Activated CD4-positive, alpha-beta T cell treated with anti-CD3 and anti-CD28 coated beads, Interleukin-2, amount 50 U/mL, for 16 hours (primary cell): ENCODE measurements around the gene RFX5.
A peak's percentile ranks its signal among the peaks of the same experiment; 100 is the strongest.
"Not testable (repeated sequence)": the region's sequence is repeated elsewhere in the genome, so short reads cannot be mapped to it uniquely, and the experiment has no call there.

ENCODE experiments used
- DNase-seq: peaks from one replicate; pipeline ENCODE4 v3.0.0-alpha.2; 2020

Gene RFX5

GRCh38 chr1:151361883-151362282 lies 14.8 kb upstream of the RFX5 start:
- no peak for DNase-seq

- no peak for DNase-seq
Observed at GRCh38 chr1:151356696-151357095, 9.6 kb upstream of the RFX5 start.

- no peak for DNase-seq
Observed at GRCh38 chr1:151352021-151352718, 5.1 kb upstream of the RFX5 start.

- not testable (repeated sequence) for DNase-seq
Observed at GRCh38 chr1:151350323-151350722, 3.3 kb upstream of the RFX5 start.

DNA sequence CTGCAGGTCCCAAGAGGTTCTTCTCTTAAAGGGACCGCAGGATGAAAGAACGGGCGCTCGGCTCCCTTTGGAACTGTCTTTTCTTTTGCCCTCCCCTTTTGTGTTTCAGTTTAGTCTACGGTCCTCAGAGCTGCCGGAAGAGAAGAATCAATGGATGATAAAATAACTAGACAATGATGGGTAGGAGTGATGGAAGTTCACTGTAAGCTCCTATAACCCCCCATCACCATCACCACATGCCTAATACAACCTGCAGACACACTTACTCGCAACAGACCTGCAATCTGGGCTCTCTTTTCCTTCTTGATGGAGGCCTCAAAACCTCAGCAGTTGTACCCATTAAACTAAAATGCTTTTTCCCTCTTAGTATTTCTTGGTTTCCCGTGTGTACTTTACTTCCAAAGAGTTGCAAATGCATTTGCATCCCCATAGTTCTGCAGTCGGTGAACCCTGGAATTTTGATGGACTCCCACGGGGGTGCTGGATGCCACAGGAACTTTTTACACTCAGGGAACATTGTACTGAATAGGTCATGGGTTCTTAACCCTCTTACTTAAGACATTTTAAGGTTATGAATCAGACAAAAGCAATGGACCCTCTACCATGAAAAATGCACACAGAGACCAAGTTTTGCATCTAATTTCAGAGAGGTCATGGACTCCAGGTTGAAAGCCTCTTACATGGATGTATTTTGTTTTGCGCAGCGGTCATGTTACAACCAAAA lies 633 bp upstream of the RFX5 start:
- no peak for DNase-seq

DNA sequence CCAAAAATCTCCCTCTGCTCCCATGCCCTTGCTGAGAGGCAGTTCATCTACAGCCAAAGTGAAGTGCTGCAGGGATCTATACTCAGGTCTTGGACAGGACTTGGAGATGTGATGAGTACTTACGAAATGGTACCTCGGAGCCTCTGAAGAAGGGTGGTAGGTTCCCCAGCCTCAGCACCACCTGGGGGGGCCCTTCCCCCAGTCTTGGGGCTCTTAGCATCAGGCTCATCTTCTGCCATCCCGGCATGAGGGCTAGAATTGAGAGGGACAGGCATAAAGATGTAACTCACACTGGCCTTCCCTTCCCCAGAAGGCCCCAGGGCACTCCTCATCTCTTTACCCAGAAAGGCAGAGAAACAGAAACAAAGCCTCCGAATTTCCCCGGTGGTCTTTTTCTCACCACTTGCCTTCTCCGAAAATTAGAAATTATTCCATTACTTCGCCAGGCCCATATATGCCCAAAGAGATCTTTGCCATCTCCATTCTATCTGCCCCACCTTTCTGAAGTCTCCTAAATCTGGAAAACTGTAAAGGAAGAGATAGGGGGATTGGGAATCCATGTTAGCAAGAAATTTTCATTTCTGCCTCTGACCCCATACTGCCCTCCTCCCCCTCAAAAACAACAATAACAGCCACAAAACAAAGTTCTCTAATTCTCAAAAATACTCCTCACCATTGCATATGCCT lies 827 bp downstream of the RFX5 start:
- no peak for DNase-seq

GRCh38 chr1:151344291-151344690 lies 2.8 kb downstream of the RFX5 start:
- DNase-seq, result no peak

DNA sequence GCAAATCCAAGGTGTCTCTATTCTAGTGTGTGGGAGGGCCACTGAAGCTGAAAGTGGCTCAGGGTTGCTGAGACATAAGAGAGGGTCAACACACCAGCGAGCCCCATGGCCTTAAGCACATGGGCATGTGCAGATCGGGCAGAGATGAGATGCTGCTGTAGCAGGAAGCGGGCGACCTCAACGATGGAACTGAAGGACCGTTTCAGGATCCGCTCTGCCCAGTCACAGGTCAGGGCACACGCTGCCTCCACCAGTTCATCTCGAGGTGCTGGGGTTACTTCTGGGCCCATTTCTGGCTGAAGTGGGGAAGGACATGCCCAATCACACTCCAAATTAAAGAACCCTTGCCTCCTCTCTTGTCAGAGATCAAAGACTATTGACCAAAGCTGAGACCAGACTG lies 3.5 kb downstream of the RFX5 start:
- DNase-seq, result no peak

DNA sequence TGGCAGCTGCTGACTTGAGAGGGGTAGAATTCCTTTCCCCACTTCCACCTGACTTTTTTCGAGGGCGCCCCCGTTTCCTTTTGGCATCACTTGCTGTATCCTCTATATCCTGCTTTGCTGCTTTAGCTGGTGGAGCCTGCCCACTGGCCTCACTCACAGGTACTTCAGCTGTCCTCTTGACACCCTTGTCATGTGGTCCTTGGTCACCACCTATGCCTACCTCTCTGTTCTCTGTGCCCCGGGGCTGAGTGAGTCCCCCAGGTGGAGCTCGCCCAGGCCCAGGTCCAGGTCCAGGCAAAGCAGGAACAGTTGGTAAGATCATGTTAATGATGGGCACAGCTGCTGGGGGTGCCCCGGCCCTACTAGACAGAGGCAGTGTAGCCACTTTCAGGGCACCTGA lies 4.5 kb downstream of the RFX5 start:
- DNase-seq, result no peak

- DNase-seq, result no peak
Observed at GRCh38 chr1:151342021-151342420, 5.0 kb downstream of the RFX5 start.

- DNase-seq, result peak; percentile 78
Observed at GRCh38 chr1:151340870-151341754, 5.9 kb downstream of the RFX5 start.

DNA sequence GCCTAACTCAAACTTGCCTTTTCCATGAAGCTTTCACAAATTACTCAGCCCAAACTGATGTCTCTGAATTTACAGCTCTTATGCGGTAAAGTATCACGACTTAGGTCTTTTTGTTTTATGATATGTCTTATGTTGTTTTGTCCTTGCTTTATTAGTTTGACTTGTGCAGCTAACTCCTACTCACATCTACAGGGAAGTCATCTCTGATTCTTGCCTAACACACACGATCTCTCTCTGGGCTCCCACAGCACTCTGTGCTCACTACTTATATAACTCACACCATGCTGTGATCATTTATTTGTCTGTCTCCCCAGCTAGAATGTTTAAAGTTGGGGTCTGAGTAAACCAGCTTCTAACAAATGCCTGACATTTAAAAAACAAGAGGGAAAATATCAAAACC lies 10.5 kb downstream of the RFX5 start:
- DNase-seq, result no peak

- no peak for DNase-seq
Observed at GRCh38 chr1:151334822-151335221, 12.2 kb downstream of the RFX5 start.

- no peak for DNase-seq
Observed at GRCh38 chr1:151327903-151328674, 19.0 kb downstream of the RFX5 start.

- DNase-seq, result peak; percentile 98
Observed at GRCh38 chr1:151327223-151327902, 19.7 kb downstream of the RFX5 start, which contains the start of gene PI4KB. PI4KB (minus strand) TSS chr1:151327416; CDS start chr1:151316481, 10,935 bp downstream.

GRCh38 chr1:151326619-151327222 lies 20.3 kb downstream of the RFX5 start:
- peak; percentile 63 for DNase-seq

GRCh38 chr1:151325646-151326429 lies 21.2 kb downstream of the RFX5 start:
- peak; percentile 41 for DNase-seq

GRCh38 chr1:151325231-151325630 lies 21.8 kb downstream of the RFX5 start:
- no peak for DNase-seq

DNA sequence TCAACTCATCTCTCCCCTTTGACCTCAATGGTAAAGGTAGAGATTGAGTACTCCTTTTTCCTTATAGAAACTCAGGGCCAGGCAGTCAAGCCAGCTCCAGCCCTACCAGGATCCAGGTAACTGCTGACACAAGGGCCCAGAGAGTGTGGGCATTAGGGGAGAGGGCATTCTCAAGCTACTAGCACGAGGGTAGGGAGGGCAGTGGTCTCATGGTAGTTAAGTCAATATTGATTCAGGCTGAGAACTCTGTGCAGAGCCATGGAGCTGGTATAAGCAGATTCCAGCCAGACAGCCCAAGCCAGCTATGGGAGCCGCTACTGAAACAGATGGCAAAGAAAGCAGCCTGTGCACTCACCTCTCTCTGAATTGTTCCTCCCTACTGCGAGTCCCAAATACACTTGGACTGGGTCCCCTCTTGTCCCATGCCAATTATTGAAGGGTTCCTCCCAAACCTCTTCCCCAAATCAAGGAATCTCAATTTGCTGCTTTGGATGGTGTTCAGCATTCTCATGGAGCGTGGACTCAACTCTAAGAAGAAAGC lies 22.6 kb downstream of the RFX5 start:
- DNase-seq, result no peak

DNA sequence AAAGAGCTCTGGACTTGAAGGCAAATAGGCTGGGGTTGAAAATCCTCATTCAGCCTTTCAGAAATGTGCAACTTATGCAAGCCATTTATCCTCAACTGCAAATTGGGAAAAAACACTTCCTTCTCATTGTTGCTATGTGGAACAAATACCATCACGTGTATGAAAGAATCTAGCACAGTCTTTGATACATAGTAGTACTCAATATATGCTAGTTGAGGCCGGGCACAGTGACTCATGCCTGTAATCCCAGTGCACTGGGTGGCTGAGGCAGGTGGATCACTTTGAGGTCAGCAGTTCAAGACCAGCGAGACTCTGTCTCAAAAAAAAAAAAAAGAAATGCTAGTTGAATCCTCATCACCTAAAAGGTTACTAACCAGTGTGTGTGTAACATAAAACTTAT lies 28.1 kb downstream of the RFX5 start:
- no peak for DNase-seq
